Astrocyte (in vitro differentiated cells and primary cell): Measurements from ENCODE around the gene PAIP2B. TPM values are rescaled to one million over a fixed set of nuclear protein-coding genes. Genes with fewer than 3 reads are reported as not detected.

ENCODE experiments used
- DNase-seq: peaks from one replicate; pipeline ENCODE4 v3.0.0-alpha.2; 2010; ENCODE audit warnings: low read depth
- FAIRE-seq: peaks from 2 replicates; lab custom pipeline; 2011; peaks lifted over from hg19 to GRCh38; lab: Jason Lieb, UNC
- H2AFZ ChIP-seq: 2 replicates; pipeline ENCODE4 v1.6.0; 2012; ENCODE audit warnings: low read depth, low read length, inconsistent platforms
- H3K27ac ChIP-seq: 2 replicates; pipeline ENCODE4 v1.5.1; 2011; ENCODE audit warnings: low read depth, low read length, inconsistent platforms
- H3K27me3 ChIP-seq: 2 replicates; pipeline ENCODE4 v1.6.0; 2011; ENCODE audit warnings: low read length, inconsistent platforms; ENCODE audit not compliant: insufficient read depth
- H3K36me3 ChIP-seq: 2 replicates; pipeline ENCODE4 v1.5.1; 2011; ENCODE audit warnings: low read length, inconsistent platforms; ENCODE audit not compliant: insufficient read depth
- H3K4me1 ChIP-seq: 2 replicates; pipeline ENCODE4 v1.5.1; 2011; ENCODE audit warnings: low read length, inconsistent platforms; ENCODE audit not compliant: insufficient read depth
- H3K4me2 ChIP-seq: 2 replicates; pipeline ENCODE4 v1.6.0; 2012; ENCODE audit warnings: low read length, inconsistent platforms
- H3K4me3 ChIP-seq: 2 replicates; pipeline ENCODE4 v1.5.1; 2011; ENCODE audit warnings: low read depth, mild to moderate bottlenecking, low read length, inconsistent platforms; ENCODE audit not compliant: insufficient read depth
- H3K79me2 ChIP-seq: 2 replicates; pipeline ENCODE4 v1.6.0; 2012; ENCODE audit warnings: mild to moderate bottlenecking, low read length, inconsistent platforms; ENCODE audit not compliant: insufficient read depth
- H3K9ac ChIP-seq: 2 replicates; pipeline ENCODE4 v1.6.0; 2012; ENCODE audit warnings: mild to moderate bottlenecking, low read length, inconsistent platforms
- H3K9me3 ChIP-seq: 2 replicates; pipeline ENCODE4 v1.5.1; 2012; ENCODE audit warnings: low read depth, mild to moderate bottlenecking, low read length, inconsistent platforms; ENCODE audit not compliant: insufficient read depth
- H4K20me1 ChIP-seq: 2 replicates; pipeline ENCODE4 v1.6.0; 2012; ENCODE audit warnings: low read length, inconsistent platforms; ENCODE audit not compliant: insufficient read depth
- H3K27ac Mint-ChIP-seq: one replicate; pipeline ENCODE4 v1.8.0; 2021; ENCODE audit warnings: mild to moderate bottlenecking, mixed read lengths; ENCODE audit not compliant: unreplicated experiment
- H3K27me3 Mint-ChIP-seq: one replicate; pipeline ENCODE4 v1.8.0; 2021; ENCODE audit warnings: low read depth, mixed read lengths; ENCODE audit not compliant: unreplicated experiment
- H3K36me3 Mint-ChIP-seq: one replicate; pipeline ENCODE4 v1.8.0; 2021; ENCODE audit warnings: low read depth, mixed read lengths; ENCODE audit not compliant: unreplicated experiment
- H3K4me1 Mint-ChIP-seq: one replicate; pipeline ENCODE4 v1.8.0; 2021; ENCODE audit warnings: low read depth, mixed read lengths; ENCODE audit not compliant: unreplicated experiment
- H3K4me3 Mint-ChIP-seq: one replicate; pipeline ENCODE4 v1.8.0; 2021; ENCODE audit warnings: mild to moderate bottlenecking, moderate library complexity, mixed read lengths; ENCODE audit not compliant: unreplicated experiment
- H3K9me3 Mint-ChIP-seq: one replicate; pipeline ENCODE4 v1.8.0; 2021; ENCODE audit warnings: mild to moderate bottlenecking, mixed read lengths; ENCODE audit not compliant: unreplicated experiment
- CTCF ChIP-seq: IDR thresholded peaks from 2 replicates; pipeline ENCODE4 v1.5.1; 2011; ENCODE audit warnings: low read depth, mild to moderate bottlenecking, inconsistent platforms, low read length, moderate library complexity; ENCODE audit not compliant: insufficient read depth
- EZH2 ChIP-seq: IDR thresholded peaks from 2 replicates; pipeline ENCODE4 v1.6.1; 2012; ENCODE audit warnings: mild to moderate bottlenecking, low read length, inconsistent platforms; ENCODE audit not compliant: insufficient read depth
- total RNA-seq: library from RNA; stranded (reverse); gene quantifications from 2 replicates; pipeline ENCODE4 v1.2.1, GENCODE V29; 2021

Gene PAIP2B
- total RNA-seq, 1 donor from 2014 or later, result 1.7 TPM

DNA sequence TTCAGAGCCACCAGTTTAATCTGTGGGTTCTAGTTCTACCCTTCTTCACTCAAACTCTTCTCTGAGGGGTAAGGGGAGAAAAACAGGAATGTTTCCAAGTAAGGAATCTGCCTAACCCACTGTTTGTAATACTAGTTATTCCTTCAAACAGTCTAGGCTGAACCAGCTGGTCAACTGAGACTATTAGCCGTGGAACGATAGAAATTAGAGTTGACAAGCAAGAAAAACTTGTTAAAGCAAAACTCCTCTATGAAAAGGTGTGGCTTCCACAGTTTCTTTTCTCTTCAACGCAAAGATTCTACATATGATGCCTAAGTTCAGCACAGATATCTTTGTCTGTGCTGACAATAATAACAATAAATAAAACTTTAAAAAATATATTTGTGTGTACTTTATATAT is 11.5 kb downstream of the PAIP2B start:
- Mint-ChIP-seq H3K4me3 (no peak overlapping the region), H3K36me3 (no peaks in the 10 kb centered on the region), H3K9me3 (no peaks in the 10 kb centered on the region), H3K27me3 (no peaks in the 10 kb centered on the region), H3K4me1 (no peaks in the 10 kb centered on the region), H3K27ac (no peak overlapping the region)
- H3K9me3 ChIP-seq, result no peaks in the 10 kb centered on the region
- TF ChIP-seq CTCF, result no peak
- TF ChIP-seq EZH2, result no peak
- H3K9ac ChIP-seq, result no peak overlapping the region
- no peaks in the 10 kb centered on the region for H3K4me1 ChIP-seq
- FAIRE-seq (no peak), DNase-seq (no peak)
- H3K27me3 ChIP-seq, result peaks cover 4% of the 10 kb centered on the region
- no peak overlapping the region for H3K4me3 ChIP-seq
- H3K4me2 ChIP-seq, result no peak overlapping the region
- no peaks in the 10 kb centered on the region for H3K79me2 ChIP-seq
- no peak overlapping the region for H2AFZ ChIP-seq
- no peak overlapping the region for H3K27ac ChIP-seq
- no peaks in the 10 kb centered on the region for H4K20me1 ChIP-seq
- no peaks in the 10 kb centered on the region for H3K36me3 ChIP-seq

DNA sequence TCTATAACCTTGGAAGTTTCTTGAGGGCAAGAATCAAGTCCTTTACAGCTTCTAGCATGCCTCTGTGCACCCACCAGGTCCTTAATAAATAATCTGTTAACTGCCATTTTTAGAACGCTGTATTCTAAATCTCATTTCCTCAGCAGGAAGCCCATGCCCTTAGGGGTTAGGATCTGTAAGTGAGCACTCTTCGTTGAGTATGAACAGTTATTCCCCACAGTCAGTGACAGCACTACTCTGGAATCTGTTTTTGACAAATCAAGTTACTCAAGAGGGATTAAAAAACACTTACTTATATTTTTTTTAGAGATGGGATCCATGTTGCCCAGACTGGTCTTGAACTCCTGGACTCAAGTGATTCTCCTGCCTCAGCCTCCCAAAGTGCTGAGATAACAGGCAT is 14.6 kb downstream of the PAIP2B start:
- no peaks in the 10 kb centered on the region for H3K36me3 ChIP-seq
- H3K27me3 ChIP-seq, result peaks cover 6% of the 10 kb centered on the region
- H4K20me1 ChIP-seq, result no peaks in the 10 kb centered on the region
- H3K79me2 ChIP-seq, result no peaks in the 10 kb centered on the region
- no peak for DNase-seq
- Mint-ChIP-seq H3K4me1 (no peaks in the 10 kb centered on the region), H3K27ac (no peak overlapping the region), H3K9me3 (no peaks in the 10 kb centered on the region), H3K27me3 (no peaks in the 10 kb centered on the region), H3K36me3 (no peaks in the 10 kb centered on the region), H3K4me3 (no peak overlapping the region)
- H3K4me3 ChIP-seq, result no peak overlapping the region
- H3K9me3 ChIP-seq, result no peaks in the 10 kb centered on the region
- H3K4me2 ChIP-seq, result no peak overlapping the region
- H2AFZ ChIP-seq, result no peak overlapping the region
- no peak overlapping the region for H3K27ac ChIP-seq
- no peak overlapping the region for H3K9ac ChIP-seq
- FAIRE-seq, result no peak
- no peaks in the 10 kb centered on the region for H3K4me1 ChIP-seq
- no peak for TF ChIP-seq EZH2
- TF ChIP-seq CTCF, result no peak

- FAIRE-seq (no peak), DNase-seq (no peak)
- Mint-ChIP-seq H3K4me1 (no peaks in the 10 kb centered on the region), H3K4me3 (no peak overlapping the region), H3K9me3 (no peaks in the 10 kb centered on the region), H3K27ac (no peak overlapping the region), H3K36me3 (no peaks in the 10 kb centered on the region), H3K27me3 (no peaks in the 10 kb centered on the region)
- Histone ChIP-seq H3K27me3 (peaks cover 10% of the 10 kb centered on the region), H3K79me2 (no peaks in the 10 kb centered on the region), H4K20me1 (no peaks in the 10 kb centered on the region), H3K4me2 (no peak overlapping the region), H3K9ac (no peak overlapping the region), H2AFZ (no peak overlapping the region), H3K4me3 (no peak overlapping the region), H3K36me3 (no peaks in the 10 kb centered on the region), H3K9me3 (no peaks in the 10 kb centered on the region), H3K4me1 (no peaks in the 10 kb centered on the region), H3K27ac (no peak overlapping the region)
- TF ChIP-seq EZH2, result no peak
- no peak for TF ChIP-seq CTCF
Measured at GRCh38 chr2:71210292-71210691, 16.6 kb downstream of the PAIP2B start.
